ENCODE measurements around the gene AP3S2. TPM values are rescaled to one million over a fixed set of nuclear protein-coding genes. Genes with fewer than 3 reads are reported as not detected.

The AP3S2 gene
- total and polyA plus RNA-seq, 2 donors (not counting 1 experiment from before 2014, with no cell fraction given), result 11.3 to 32.3 TPM

- Histone ChIP-seq H3K79me2 (ENCODE audit: control insufficient read depth, insufficient read depth, low read length) (no peaks in the 10 kb centered on the region), H3K27ac (ENCODE audit: low read length in 2 of 2) (no peak overlapping the region), H2AFZ (ENCODE audit: insufficient read depth, low read depth, low read length, poor library complexity, severe bottlenecking) (no peak overlapping the region), H3K9ac (ENCODE audit: low read length) (no peak overlapping the region), H3K4me1 (ENCODE audit: control insufficient read depth in 2 of 2, insufficient read depth in 2 of 2, low read length in 2 of 2) (peaks cover 0 to 14% of the 10 kb centered on the region in 2 donors), H3K36me3 (replicated peaks in 1 of 2; ENCODE audit: control extremely low read depth in 1 of 2, control insufficient read depth in 1 of 2, extremely low read depth in 1 of 2, insufficient read depth in 2 of 2, low read length in 1 of 2) (no peaks in the 10 kb centered on the region), H3K9me3 (ENCODE audit: control extremely low read depth in 1 of 3, control insufficient read depth in 2 of 3, insufficient read depth in 1 of 3, low read length in 2 of 3) (peaks cover 3 to 8% (median 7%) of the 10 kb centered on the region in 3 donors), H3K4me2 (replicated peaks; ENCODE audit: low read depth, low read length, poor library complexity, severe bottlenecking) (no peak overlapping the region), H4K20me1 (ENCODE audit: control insufficient read depth, insufficient read depth, low read length, poor library complexity, severe bottlenecking) (no peaks in the 10 kb centered on the region), H3K27me3 (replicated peaks in 1 of 4; ENCODE audit: control extremely low read depth in 1 of 4, control insufficient read depth in 3 of 4, insufficient read depth in 4 of 4, low read length in 3 of 4) (no peaks in the 10 kb centered on the region), H3K4me3 (ENCODE audit: control extremely low read depth in 1 of 5, extremely low read depth in 1 of 5, insufficient read depth in 1 of 5, low read depth in 2 of 5, low read length in 4 of 5) (no peak overlapping the region)
- TF ChIP-seq CTCF (IDR thresholded peaks at IDR 0.05) (no peak), EZH2 (IDR thresholded peaks at IDR 0.05; ENCODE audit: borderline replicate concordance, insufficient read depth, low read depth, low read length, poor library complexity, severe bottlenecking) (no peak)
- DNase-seq, result no peak
- no peak overlapping the region for H3K27ac Mint-ChIP-seq
- intact Hi-C loops (cut with micrococcal nuclease), result no loop called here
- POLR2A ChIA-PET, result no interaction called here
- CTCF ChIA-PET, result no interaction called here
- no peak overlapping the region for H3K4me3 Mint-ChIP-seq
- 100% methylated on average over 1 of the region's 3 CpGs for WGBS (ENCODE audit: insufficient coverage)
- peaks cover 9% of the 10 kb centered on the region for H3K27me3 Mint-ChIP-seq
- H3K9me3 Mint-ChIP-seq (ENCODE audit: insufficient read depth), result peaks cover 4% of the 10 kb centered on the region
- peaks cover 13% of the 10 kb centered on the region for H3K4me1 Mint-ChIP-seq
- ATAC-seq (ENCODE audit: low read depth), result no peak
Measured at GRCh38 chr15:89787944-89788343, 105.8 kb downstream of the AP3S2 start.

GRCh38 chr15:89785774-89786140 lies 108.0 kb downstream of the AP3S2 start:
- Histone ChIP-seq H3K4me1 (ENCODE audit: control insufficient read depth in 2 of 2, insufficient read depth in 2 of 2, low read length in 2 of 2) (peaks cover 6 to 32% of the 10 kb centered on the region in 2 donors), H3K79me2 (ENCODE audit: control insufficient read depth, insufficient read depth, low read length) (no peaks in the 10 kb centered on the region), H2AFZ (ENCODE audit: insufficient read depth, low read depth, low read length, poor library complexity, severe bottlenecking) (no peak overlapping the region), H3K27me3 (replicated peaks in 1 of 4; ENCODE audit: control extremely low read depth in 1 of 4, control insufficient read depth in 3 of 4, insufficient read depth in 4 of 4, low read length in 3 of 4) (peaks cover 0 to 4% (median 0%) of the 10 kb centered on the region in 4 experiments), H3K4me3 (ENCODE audit: control extremely low read depth in 1 of 5, extremely low read depth in 1 of 5, insufficient read depth in 1 of 5, low read depth in 2 of 5, low read length in 4 of 5) (no peak overlapping the region), H3K27ac (ENCODE audit: low read length in 2 of 2) (no peak overlapping the region), H3K9ac (ENCODE audit: low read length) (no peak overlapping the region), H4K20me1 (ENCODE audit: control insufficient read depth, insufficient read depth, low read length, poor library complexity, severe bottlenecking) (no peaks in the 10 kb centered on the region), H3K9me3 (ENCODE audit: control extremely low read depth in 1 of 3, control insufficient read depth in 2 of 3, insufficient read depth in 1 of 3, low read length in 2 of 3) (peaks cover 3 to 8% (median 7%) of the 10 kb centered on the region in 3 donors), H3K4me2 (replicated peaks; ENCODE audit: low read depth, low read length, poor library complexity, severe bottlenecking) (no peak overlapping the region), H3K36me3 (replicated peaks in 1 of 2; ENCODE audit: control extremely low read depth in 1 of 2, control insufficient read depth in 1 of 2, extremely low read depth in 1 of 2, insufficient read depth in 2 of 2, low read length in 1 of 2) (no peaks in the 10 kb centered on the region)
- TF ChIP-seq CTCF (IDR thresholded peaks at IDR 0.05) (no peak), EZH2 (IDR thresholded peaks at IDR 0.05; ENCODE audit: borderline replicate concordance, insufficient read depth, low read depth, low read length, poor library complexity, severe bottlenecking) (no peak)
- Mint-ChIP-seq H3K4me1 (peaks cover 27% of the 10 kb centered on the region), H3K27ac (no peak overlapping the region), H3K4me3 (no peak overlapping the region), H3K9me3 (ENCODE audit: insufficient read depth) (peaks cover 4% of the 10 kb centered on the region), H3K27me3 (peaks cover 9% of the 10 kb centered on the region)
- ChIA-PET CTCF (no interaction called here), POLR2A (no interaction called here)
- DNase-seq (no peak), ATAC-seq (ENCODE audit: low read depth) (no peak)
- intact Hi-C loops (cut with micrococcal nuclease), result no loop called here

All from B cell (primary cell).